Breast epithelium (tissue), 4 donors: Measurements from ENCODE around the gene EIF5A2. TPM values are rescaled to one million over a fixed set of nuclear protein-coding genes. Genes with fewer than 3 reads are reported as not detected.
"Not testable (repeated sequence)": the region's sequence is repeated elsewhere in the genome, so short reads cannot be mapped to it uniquely, and the experiment has no call there.

Experiments used
- DNase-seq, 2 donors: peaks; one replicate each; pipeline ENCODE4 v3.0.0-alpha.2; 2019; ENCODE audit warnings: low spot score in 2 of 2
- H3K27ac ChIP-seq, 2 donors: fragments of 200-600 bp; sonication (generic) in 1 of 2; one replicate each; pipeline ENCODE4 v1.5.1; 2016 to 2019; ENCODE audit warnings: mild to moderate bottlenecking in 1 of 2
- H3K27me3 ChIP-seq, 2 donors: fragments of 200-600 bp; sonication (generic) in 1 of 2; one replicate each; pipeline versions ENCODE4 v1.5.1 to v1.6.0; 2017 to 2019; ENCODE audit warnings: control low read depth in 1 of 2, mild to moderate bottlenecking in 1 of 2
- H3K36me3 ChIP-seq: fragments of 200-600 bp; one replicate; pipeline ENCODE4 v1.5.1; 2019
- H3K4me1 ChIP-seq, 2 donors: fragments of 200-600 bp; sonication (generic); one replicate each; pipeline ENCODE4 v1.5.1; 2016 to 2019; ENCODE audit warnings: control low read depth in 1 of 2
- H3K4me3 ChIP-seq, 3 donors: fragments of 200-600 bp; sonication (generic); 1 replicate in 2 of 3; 2 replicates in 1 of 3; pipeline ENCODE4 v1.5.1; 2016 to 2019; ENCODE audit warnings: mild to moderate bottlenecking in 3 of 3, moderate library complexity in 2 of 3
- H3K9me3 ChIP-seq, 2 donors: fragments of 200-600 bp; sonication (generic) in 1 of 2; one replicate each; pipeline ENCODE4 v1.5.1; 2016 to 2019; ENCODE audit warnings: control low read depth in 1 of 2
- CTCF ChIP-seq, 3 donors: fragments of 450-650 bp; IDR thresholded peaks; one replicate each; pipeline ENCODE4 v1.5.1; 2016 to 2017; ENCODE audit warnings: antibody characterized with exemption in 3 of 3, mild to moderate bottlenecking in 3 of 3, moderate library complexity in 3 of 3
- POLR2A ChIP-seq: fragments of 450-650 bp; IDR thresholded peaks from one replicate; pipeline ENCODE4 v1.6.1; 2016; ENCODE audit warnings: antibody characterized with exemption, mild to moderate bottlenecking, moderate library complexity
- POLR2AphosphoS5 ChIP-seq, 3 donors: sonication (generic); formaldehyde crosslinking; IDR thresholded peaks; one replicate each; pipeline ENCODE4 v1.6.1; 2017; ENCODE audit warnings: antibody characterized with exemption in 3 of 3
- intact Hi-C: fragments of 100-400 bp; cut with DNase I; formaldehyde crosslinking; loops from one replicate; pipeline ENCODE4 v1.15.1; 2023; ENCODE audit warnings: low total_unique reads
- total RNA-seq, 3 donors: library from RNA; depleted of rRNA; stranded (reverse); fragments of >200 nt; gene quantifications; one replicate each; pipeline ENCODE4 v1.1.0, GENCODE V29; 2016

The EIF5A2 gene
- total RNA-seq, 3 donors from 2014 or later, result 4.7 to 7.4 (median 5.2) TPM

GRCh38 chr3:170947018-170947769, 38.8 kb upstream of the EIF5A2 start:
- H3K36me3 ChIP-seq, result no peaks in the 10 kb centered on the region
- H3K4me1 ChIP-seq, result no peaks in the 10 kb centered on the region
- no peaks in the 10 kb centered on the region for H3K9me3 ChIP-seq
- DNase-seq, result no peak
- no peak for TF ChIP-seq POLR2AphosphoS5 (IDR thresholded peaks at IDR 0.05)
- TF ChIP-seq POLR2A, result no peak
- no peak for TF ChIP-seq CTCF (IDR thresholded peaks at IDR 0.05)
- no peak overlapping the region for H3K27ac ChIP-seq
- H3K4me3 ChIP-seq, result no peak overlapping the region
- intact Hi-C loops, result no loop called here
- H3K27me3 ChIP-seq, result no peaks in the 10 kb centered on the region

- no peak overlapping the region for H3K4me3 ChIP-seq
- H3K27ac ChIP-seq, result no peak overlapping the region
- no peak for TF ChIP-seq CTCF (IDR thresholded peaks at IDR 0.05)
- TF ChIP-seq POLR2AphosphoS5 (IDR thresholded peaks at IDR 0.05), result no peak
- TF ChIP-seq POLR2A, result no peak
- no peaks in the 10 kb centered on the region for H3K4me1 ChIP-seq
- H3K36me3 ChIP-seq, result no peaks in the 10 kb centered on the region
- H3K27me3 ChIP-seq, result no peaks in the 10 kb centered on the region
- intact Hi-C loops, result no loop called here
- DNase-seq, result no peak
- peaks cover 10 to 19% of the 10 kb centered on the region in 2 donors for H3K9me3 ChIP-seq
Observed at GRCh38 chr3:170942011-170942410, 33.6 kb upstream of the EIF5A2 start.

GRCh38 chr3:170941551-170941950, 33.1 kb upstream of the EIF5A2 start:
- H3K9me3 ChIP-seq, result peaks cover 10 to 19% of the 10 kb centered on the region in 2 donors
- no peak for DNase-seq
- intact Hi-C loops, result no loop called here
- no peak overlapping the region for H3K4me3 ChIP-seq
- H3K36me3 ChIP-seq, result no peaks in the 10 kb centered on the region
- TF ChIP-seq POLR2A (no peak), POLR2AphosphoS5 (IDR thresholded peaks at IDR 0.05) (no peak), CTCF (IDR thresholded peaks at IDR 0.05) (no peak)
- H3K27ac ChIP-seq, result no peak overlapping the region
- no peaks in the 10 kb centered on the region for H3K27me3 ChIP-seq
- H3K4me1 ChIP-seq, result no peaks in the 10 kb centered on the region

- H3K36me3 ChIP-seq, H3K9me3 ChIP-seq, DNase-seq, H3K27ac ChIP-seq, H3K4me1 ChIP-seq, intact Hi-C loops, H3K4me3 ChIP-seq, H3K27me3 ChIP-seq: not testable (repeated sequence)
Observed at GRCh38 chr3:170933039-170933438, 24.6 kb upstream of the EIF5A2 start.

- intact Hi-C loops, result loop anchor here (10.0 kb wide), 1 partner anchor 1209 kb away; no protein-coding TSS in a partner anchor
- not testable (repeated sequence) for DNase-seq, H3K36me3 ChIP-seq, H3K27ac ChIP-seq, H3K4me1 ChIP-seq, H3K27me3 ChIP-seq, H3K4me3 ChIP-seq
- peaks cover 20 to 28% of the 10 kb centered on the region in 2 donors for H3K9me3 ChIP-seq
Observed at GRCh38 chr3:170923553-170923952, 15.1 kb upstream of the EIF5A2 start.

- TF ChIP-seq POLR2AphosphoS5 (IDR thresholded peaks at IDR 0.05) (no peak), POLR2A (no peak), CTCF (IDR thresholded peaks at IDR 0.05) (no peak)
- H3K4me1 ChIP-seq, result no peaks in the 10 kb centered on the region
- no peak overlapping the region for H3K27ac ChIP-seq
- H3K4me3 ChIP-seq, result no peak overlapping the region
- intact Hi-C loops, result no loop called here
- no peaks in the 10 kb centered on the region for H3K27me3 ChIP-seq
- no peak for DNase-seq
- H3K36me3 ChIP-seq, result no peaks in the 10 kb centered on the region
- peaks cover 30% of the 10 kb centered on the region in 2 donors for H3K9me3 ChIP-seq
Observed at GRCh38 chr3:170918715-170919114, 10.3 kb upstream of the EIF5A2 start.
